Body of pancreas (tissue), 4 donors: ENCODE data around the gene PTPRT.

Experiments used
- CTCF ChIP-seq, 7 experiments: fragments of 450-650 bp in 4 of 7; fragments of 200-600 bp in 3 of 7; sonication (generic) in 3 of 7; IDR thresholded peaks; one replicate each; pipeline ENCODE4 v1.5.1; 2016 to 2019; ENCODE audit warnings: antibody characterized with exemption in 7 of 7
- POLR2A ChIP-seq, 3 donors: fragments of 450-650 bp; IDR thresholded peaks; one replicate each; pipeline ENCODE4 v1.6.1; 2016; ENCODE audit warnings: antibody characterized with exemption in 3 of 3, mild to moderate bottlenecking in 2 of 3

GRCh38 chr20:43167615-43168014 is 22.1 kb downstream of the PTPRT start:
- no peak for TF ChIP-seq CTCF (IDR thresholded peaks at IDR 0.05)
- no peak for TF ChIP-seq POLR2A (IDR thresholded peaks at IDR 0.05)
